ENCODE results near the gene MINDY2.

GRCh38 chr15:58761010-58761388, 10.1 kb upstream of the MINDY2 start:
- no peak for TF ChIP-seq ZNF274 (IDR thresholded peaks at IDR 0.05; ENCODE audit: low read depth, low read length)
- TF ChIP-seq YY1 (IDR thresholded peaks at IDR 0.05; ENCODE audit: insufficient read depth, insufficient read length) = no peak
- no peak for TF ChIP-seq SUZ12 (IDR thresholded peaks at IDR 0.05; ENCODE audit: extremely low read depth, insufficient read depth, insufficient read length)

All from NT2/D1 (cell line).